Measurements from ENCODE around the gene GLDN. TPM values are rescaled to one million over a fixed set of nuclear protein-coding genes. Genes with fewer than 3 reads are reported as not detected.

Gene GLDN
- total and polyA plus RNA-seq, 2 experiments from 2014 or later: 0.32 to 1.2 TPM

- TF ChIP-seq, protein P1, sequence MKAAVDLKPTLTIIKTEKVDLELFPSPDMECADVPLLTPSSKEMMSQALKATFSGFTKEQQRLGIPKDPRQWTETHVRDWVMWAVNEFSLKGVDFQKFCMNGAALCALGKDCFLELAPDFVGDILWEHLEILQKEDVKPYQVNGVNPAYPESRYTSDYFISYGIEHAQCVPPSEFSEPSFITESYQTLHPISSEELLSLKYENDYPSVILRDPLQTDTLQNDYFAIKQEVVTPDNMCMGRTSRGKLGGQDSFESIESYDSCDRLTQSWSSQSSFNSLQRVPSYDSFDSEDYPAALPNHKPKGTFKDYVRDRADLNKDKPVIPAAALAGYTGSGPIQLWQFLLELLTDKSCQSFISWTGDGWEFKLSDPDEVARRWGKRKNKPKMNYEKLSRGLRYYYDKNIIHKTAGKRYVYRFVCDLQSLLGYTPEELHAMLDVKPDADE (IDR thresholded peaks at IDR 0.05): no peak
- no peak for TF ChIP-seq CREB1 (CRISPR knock-in tag; IDR thresholded peaks at IDR 0.05; ENCODE audit: low read depth)
- TF ChIP-seq, protein P2, sequence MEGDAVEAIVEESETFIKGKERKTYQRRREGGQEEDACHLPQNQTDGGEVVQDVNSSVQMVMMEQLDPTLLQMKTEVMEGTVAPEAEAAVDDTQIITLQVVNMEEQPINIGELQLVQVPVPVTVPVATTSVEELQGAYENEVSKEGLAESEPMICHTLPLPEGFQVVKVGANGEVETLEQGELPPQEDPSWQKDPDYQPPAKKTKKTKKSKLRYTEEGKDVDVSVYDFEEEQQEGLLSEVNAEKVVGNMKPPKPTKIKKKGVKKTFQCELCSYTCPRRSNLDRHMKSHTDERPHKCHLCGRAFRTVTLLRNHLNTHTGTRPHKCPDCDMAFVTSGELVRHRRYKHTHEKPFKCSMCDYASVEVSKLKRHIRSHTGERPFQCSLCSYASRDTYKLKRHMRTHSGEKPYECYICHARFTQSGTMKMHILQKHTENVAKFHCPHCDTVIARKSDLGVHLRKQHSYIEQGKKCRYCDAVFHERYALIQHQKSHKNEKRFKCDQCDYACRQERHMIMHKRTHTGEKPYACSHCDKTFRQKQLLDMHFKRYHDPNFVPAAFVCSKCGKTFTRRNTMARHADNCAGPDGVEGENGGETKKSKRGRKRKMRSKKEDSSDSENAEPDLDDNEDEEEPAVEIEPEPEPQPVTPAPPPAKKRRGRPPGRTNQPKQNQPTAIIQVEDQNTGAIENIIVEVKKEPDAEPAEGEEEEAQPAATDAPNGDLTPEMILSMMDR (conservative IDR thresholded peaks at IDR 0.05; ENCODE audit: low read depth in 2 of 2): no peak
- no peak for TF ChIP-seq EZH2phosphoT487 (IDR thresholded peaks at IDR 0.05; ENCODE audit: unreplicated experiment)
These were observed 7.4 kb upstream of the GLDN start (continued) for GRCh38 chr15:51334011-51334451.

GRCh38 chr15:51335087-51335486 is 6.4 kb upstream of the GLDN start:
- no peaks in the 10 kb centered on the region for H3K79me2 ChIP-seq (replicated peaks; ENCODE audit: insufficient read depth)
- H3K4me3 ChIP-seq: no peak overlapping the region
- H3K4me2 ChIP-seq: no peak overlapping the region
- Mint-ChIP-seq H3K27me3 (ENCODE audit: insufficient read depth, low read depth, poor library complexity) (peaks cover 5% of the 10 kb centered on the region), H3K9me3 (no peaks in the 10 kb centered on the region; the same call in 2 of the 3 replicates), H3K36me3 (ENCODE audit: low read depth) (no peaks in the 10 kb centered on the region), H3K4me1 (no peaks in the 10 kb centered on the region), H3K4me3 (no peak overlapping the region), H3K27ac (no peak overlapping the region)
- no peaks in the 10 kb centered on the region for H3F3A ChIP-seq (replicated peaks; ENCODE audit: low read depth)
- no peaks in the 10 kb centered on the region for H3K36me3 ChIP-seq (ENCODE audit: insufficient read depth)
- no peak overlapping the region for H2AFZ ChIP-seq
- ATAC-seq (no peak), DNase-seq (ENCODE audit: low spot score) (no peak)
- H3K27me3 ChIP-seq (ENCODE audit: insufficient read depth): peaks cover 7% of the 10 kb centered on the region
- H3K9me2 ChIP-seq (ENCODE audit: insufficient read depth): peaks cover 1% of the 10 kb centered on the region
- H4K20me1 ChIP-seq (replicated peaks; ENCODE audit: insufficient read depth): no peaks in the 10 kb centered on the region
- H3K27ac ChIP-seq (ENCODE audit: low read depth): no peak overlapping the region
- H3K4me1 ChIP-seq (ENCODE audit: insufficient read depth): no peaks in the 10 kb centered on the region
- TF ChIP-seq JUNB (IDR thresholded peaks at IDR 0.05; ENCODE audit: unreplicated experiment): no peak
- TF ChIP-seq ZNF331 (CRISPR knock-in tag; IDR thresholded peaks at IDR 0.05; ENCODE audit: low read depth): no peak
- no peak for TF ChIP-seq ZNF462 (CRISPR knock-in tag; IDR thresholded peaks at IDR 0.05)
- no peak for TF ChIP-seq CREB1 (CRISPR knock-in tag; IDR thresholded peaks at IDR 0.05; ENCODE audit: low read depth)
- no peak for TF ChIP-seq STAT1 (IDR thresholded peaks at IDR 0.05; ENCODE audit: unreplicated experiment)
- TF ChIP-seq NANOG (IDR thresholded peaks at IDR 0.05; ENCODE audit: borderline replicate concordance): no peak
- TF ChIP-seq, protein P3, sequence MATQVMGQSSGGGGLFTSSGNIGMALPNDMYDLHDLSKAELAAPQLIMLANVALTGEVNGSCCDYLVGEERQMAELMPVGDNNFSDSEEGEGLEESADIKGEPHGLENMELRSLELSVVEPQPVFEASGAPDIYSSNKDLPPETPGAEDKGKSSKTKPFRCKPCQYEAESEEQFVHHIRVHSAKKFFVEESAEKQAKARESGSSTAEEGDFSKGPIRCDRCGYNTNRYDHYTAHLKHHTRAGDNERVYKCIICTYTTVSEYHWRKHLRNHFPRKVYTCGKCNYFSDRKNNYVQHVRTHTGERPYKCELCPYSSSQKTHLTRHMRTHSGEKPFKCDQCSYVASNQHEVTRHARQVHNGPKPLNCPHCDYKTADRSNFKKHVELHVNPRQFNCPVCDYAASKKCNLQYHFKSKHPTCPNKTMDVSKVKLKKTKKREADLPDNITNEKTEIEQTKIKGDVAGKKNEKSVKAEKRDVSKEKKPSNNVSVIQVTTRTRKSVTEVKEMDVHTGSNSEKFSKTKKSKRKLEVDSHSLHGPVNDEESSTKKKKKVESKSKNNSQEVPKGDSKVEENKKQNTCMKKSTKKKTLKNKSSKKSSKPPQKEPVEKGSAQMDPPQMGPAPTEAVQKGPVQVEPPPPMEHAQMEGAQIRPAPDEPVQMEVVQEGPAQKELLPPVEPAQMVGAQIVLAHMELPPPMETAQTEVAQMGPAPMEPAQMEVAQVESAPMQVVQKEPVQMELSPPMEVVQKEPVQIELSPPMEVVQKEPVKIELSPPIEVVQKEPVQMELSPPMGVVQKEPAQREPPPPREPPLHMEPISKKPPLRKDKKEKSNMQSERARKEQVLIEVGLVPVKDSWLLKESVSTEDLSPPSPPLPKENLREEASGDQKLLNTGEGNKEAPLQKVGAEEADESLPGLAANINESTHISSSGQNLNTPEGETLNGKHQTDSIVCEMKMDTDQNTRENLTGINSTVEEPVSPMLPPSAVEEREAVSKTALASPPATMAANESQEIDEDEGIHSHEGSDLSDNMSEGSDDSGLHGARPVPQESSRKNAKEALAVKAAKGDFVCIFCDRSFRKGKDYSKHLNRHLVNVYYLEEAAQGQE (IDR thresholded peaks at IDR 0.05; ENCODE audit: unreplicated experiment): no peak
- TF ChIP-seq, protein P1 (IDR thresholded peaks at IDR 0.05): no peak
- no peak for TF ChIP-seq ZNF114 (CRISPR knock-in tag; IDR thresholded peaks at IDR 0.05)

Measured in GM23338 (cell line).